OCI-LY7 (cell line): ENCODE measurements around the gene EXOC4. TPM values are rescaled to one million over a fixed set of nuclear protein-coding genes. Genes with fewer than 3 reads are reported as not detected.

Experiments used
- BruUV-seq: library from RNA; stranded (reverse); fragments of 400-500 nt; replicated peaks from 2 replicates; lab custom pipeline; 2021; lab: Mats Ljungman, UMichigan
- CTCF ChIA-PET: fragments of 300-600 bp; sonication (Branson Sonifier 250); formaldehyde crosslinking; loops from one replicate; lab custom pipeline; 2022; ENCODE audit warnings: antibody characterized with exemption; ENCODE audit not compliant: unreplicated experiment; lab: Charles Lee
- POLR2A ChIA-PET: fragments of 300-600 bp; sonication (Branson Sonifier 250); formaldehyde crosslinking; loops from one replicate; lab custom pipeline; 2022; ENCODE audit warnings: antibody characterized with exemption; lab: Charles Lee
- DNase-seq: peaks from one replicate; pipeline ENCODE4 v3.0.0-alpha.2; 2015; ENCODE audit warnings: low spot score
- H2AFZ ChIP-seq: fragments of 200-600 bp; sonication (generic), shearing (Covaris generic); 2 replicates; pipeline ENCODE4 v1.6.1; 2014; ENCODE audit warnings: mild to moderate bottlenecking, antibody characterized with exemption, low read length, moderate library complexity
- H3K27ac ChIP-seq: fragments of 200-600 bp; sonication (generic); 2 replicates; pipeline ENCODE4 v1.5.1; 2014; ENCODE audit warnings: mixed run types, low read depth, mild to moderate bottlenecking, moderate library complexity, low read length, inconsistent platforms; ENCODE audit not compliant: poor library complexity, severe bottlenecking
- H3K36me3 ChIP-seq: fragments of 200-600 bp; sonication (generic); 2 replicates; pipeline ENCODE4 v1.6.1; 2014; ENCODE audit warnings: mild to moderate bottlenecking, antibody characterized with exemption, low read length, moderate library complexity, mixed read lengths; ENCODE audit not compliant: insufficient read depth
- H3K4me1 ChIP-seq: fragments of 200-600 bp; sonication (generic); 2 replicates; pipeline ENCODE4 v1.5.1; 2014; ENCODE audit warnings: mild to moderate bottlenecking, low read length; ENCODE audit not compliant: insufficient read depth, poor library complexity, severe bottlenecking
- H3K4me2 ChIP-seq: fragments of 200-600 bp; sonication (generic); 2 replicates; pipeline ENCODE4 v1.6.1; 2014; ENCODE audit warnings: mild to moderate bottlenecking, low read length
- H3K4me3 ChIP-seq: fragments of 200-600 bp; sonication (generic); 2 replicates; pipeline ENCODE4 v1.5.1; 2014; ENCODE audit warnings: mild to moderate bottlenecking, low read depth, low read length; ENCODE audit not compliant: poor library complexity, severe bottlenecking
- H3K79me2 ChIP-seq: fragments of 200-600 bp; sonication (generic); 2 replicates; pipeline ENCODE4 v1.6.1; 2016; ENCODE audit warnings: low read depth, mild to moderate bottlenecking, low read length, moderate library complexity, mixed read lengths; ENCODE audit not compliant: insufficient read depth
- H3K9me2 ChIP-seq: fragments of 200-600 bp; sonication (generic); 2 replicates; pipeline ENCODE4 v1.6.1; 2016; ENCODE audit warnings: mild to moderate bottlenecking, low read length, mixed read lengths; ENCODE audit not compliant: insufficient read depth
- H3K9me3 ChIP-seq: fragments of 200-600 bp; sonication (generic); 2 replicates; pipeline ENCODE4 v1.6.1; 2014; ENCODE audit warnings: mild to moderate bottlenecking, mixed run types, low read length, mixed read lengths
- H4K20me1 ChIP-seq: fragments of 200-600 bp; sonication (generic); 2 replicates; pipeline ENCODE4 v1.6.1; 2014; ENCODE audit warnings: mild to moderate bottlenecking, antibody characterized with exemption, low read length, moderate library complexity, mixed read lengths; ENCODE audit not compliant: insufficient read depth
- EZH2phosphoT487 ChIP-seq: fragments of 200-600 bp; sonication (generic); IDR thresholded peaks from 2 replicates; pipeline ENCODE4 v1.6.1; 2018; ENCODE audit warnings: low read depth, borderline replicate concordance, mild to moderate bottlenecking, mixed run types, antibody characterized with exemption, low read length, moderate library complexity, mixed read lengths
- intact Hi-C: fragments of 100-400 bp; cut with micrococcal nuclease; formaldehyde crosslinking; loops from one replicate; pipeline ENCODE4 v1.10.0; 2022; ENCODE audit not compliant: unreplicated experiment
- total RNA-seq, 2 experiments: library from RNA; depleted of rRNA in 1 of 2; stranded (reverse); fragments of >200 nt in 1 of 2; shearing (Covaris generic) in 1 of 2; gene quantifications; 2 replicates each; pipeline ENCODE4 v1.2.3, GENCODE V29; 2014 to 2022
- TF ChIP-seq, protein P1 (sequence below): fragments of 200-600 bp; sonication (generic); conservative IDR thresholded peaks from 2 replicates; pipeline ENCODE4 v1.5.1; 2014; ENCODE audit warnings: mild to moderate bottlenecking, antibody characterized with exemption, low read length, moderate library complexity, mixed read lengths

Gene EXOC4
- total RNA-seq, 2 experiments from 2014 or later = 75.1 to 93.2 TPM

DNA sequence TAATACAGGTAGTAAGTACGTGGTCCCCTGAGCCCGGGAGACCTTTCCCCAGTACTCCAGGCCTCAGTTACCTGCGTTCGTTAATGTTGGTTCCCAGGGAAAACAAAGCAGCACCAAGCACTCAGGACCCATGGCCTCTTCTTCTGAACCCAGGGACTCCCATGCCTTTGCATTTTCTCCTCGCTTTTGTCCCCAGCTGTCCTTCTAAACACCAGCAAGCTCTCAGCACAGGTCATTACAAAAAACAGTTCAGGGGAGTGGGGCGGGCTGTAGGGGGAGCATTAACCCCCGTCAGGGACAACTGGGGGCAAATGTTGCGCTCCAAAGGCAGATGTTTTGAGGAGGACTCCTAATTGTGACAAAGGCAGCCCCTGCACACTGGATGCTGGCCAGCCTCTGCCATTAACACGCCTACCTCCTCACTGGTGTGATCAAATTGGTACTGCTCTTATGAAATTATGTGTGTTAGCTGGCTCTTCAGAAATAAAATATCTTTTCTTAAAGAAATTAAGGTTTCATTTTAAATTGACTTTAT is 793.8 kb downstream of the EXOC4 start:
- POLR2A ChIA-PET = interaction anchor here (0.6 to 2.5 kb wide), 8 partner anchors 11 to 590 kb away, joined by 3 to 16 read pairs (median 4); partner anchors contain the start of gene SLC35B4

DNA sequence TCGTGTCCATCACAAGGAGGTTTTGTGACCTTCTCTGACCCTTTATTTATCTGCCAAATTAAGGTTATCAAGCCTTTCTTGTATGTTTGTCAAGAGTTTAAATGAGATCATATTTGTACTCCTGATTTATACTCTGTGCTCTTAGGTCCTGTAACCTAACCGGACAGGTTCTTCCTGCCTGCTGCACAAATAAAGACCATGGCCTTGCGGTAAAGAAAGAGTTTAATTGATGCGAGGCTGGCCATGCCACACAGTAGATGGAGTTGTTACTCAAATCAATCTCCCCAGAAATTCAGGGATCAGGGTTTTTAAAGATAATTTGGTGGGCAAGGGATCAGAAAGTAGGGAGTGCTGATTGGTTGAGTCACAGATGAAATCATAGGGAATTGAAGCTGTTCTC is 794.8 kb downstream of the EXOC4 start:
- Histone ChIP-seq H3K36me3 (peaks cover 14% of the 10 kb centered on the region), H3K4me3 (no peak overlapping the region), H3K4me1 (peaks cover 95% of the 10 kb centered on the region), H3K4me2 (no peak overlapping the region), H3K9me3 (peaks cover 15% of the 10 kb centered on the region; the same call in 1 of the 2 replicates), H3K27ac (peak overlapping the region; percentile 89), H2AFZ (no peak overlapping the region), H4K20me1 (no peaks in the 10 kb centered on the region), H3K9me2 (no peaks in the 10 kb centered on the region), H3K79me2 (no peaks in the 10 kb centered on the region)
- TF ChIP-seq EZH2phosphoT487 = no peak
- TF ChIP-seq, protein P1, sequence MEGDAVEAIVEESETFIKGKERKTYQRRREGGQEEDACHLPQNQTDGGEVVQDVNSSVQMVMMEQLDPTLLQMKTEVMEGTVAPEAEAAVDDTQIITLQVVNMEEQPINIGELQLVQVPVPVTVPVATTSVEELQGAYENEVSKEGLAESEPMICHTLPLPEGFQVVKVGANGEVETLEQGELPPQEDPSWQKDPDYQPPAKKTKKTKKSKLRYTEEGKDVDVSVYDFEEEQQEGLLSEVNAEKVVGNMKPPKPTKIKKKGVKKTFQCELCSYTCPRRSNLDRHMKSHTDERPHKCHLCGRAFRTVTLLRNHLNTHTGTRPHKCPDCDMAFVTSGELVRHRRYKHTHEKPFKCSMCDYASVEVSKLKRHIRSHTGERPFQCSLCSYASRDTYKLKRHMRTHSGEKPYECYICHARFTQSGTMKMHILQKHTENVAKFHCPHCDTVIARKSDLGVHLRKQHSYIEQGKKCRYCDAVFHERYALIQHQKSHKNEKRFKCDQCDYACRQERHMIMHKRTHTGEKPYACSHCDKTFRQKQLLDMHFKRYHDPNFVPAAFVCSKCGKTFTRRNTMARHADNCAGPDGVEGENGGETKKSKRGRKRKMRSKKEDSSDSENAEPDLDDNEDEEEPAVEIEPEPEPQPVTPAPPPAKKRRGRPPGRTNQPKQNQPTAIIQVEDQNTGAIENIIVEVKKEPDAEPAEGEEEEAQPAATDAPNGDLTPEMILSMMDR = no peak
- intact Hi-C loops = loop anchor here (5.0 to 10.0 kb wide), 2 partner anchors 270 to 407 kb away; partner anchors contain the start of genes AKR1B1 and SLC35B4
- ChIA-PET POLR2A (interaction anchor here (0.7 to 1.7 kb wide), 5 partner anchors 14 to 989 kb away, joined by 3 to 5 read pairs (median 4); no protein-coding TSS in a partner anchor), CTCF (interaction anchor here (0.6 kb wide), 1 partner anchor 32 kb away, joined by 6 read pairs; no protein-coding TSS in a partner anchor)
- no TSS peak for BruUV-seq
- no peak for DNase-seq

More for the DNA sequence above, 793.8 kb downstream of the EXOC4 start:
- CTCF ChIA-PET = no interaction called here
- Histone ChIP-seq H3K36me3 (peaks cover 14% of the 10 kb centered on the region), H3K9me2 (no peaks in the 10 kb centered on the region), H4K20me1 (no peaks in the 10 kb centered on the region), H3K9me3 (peaks cover 15% of the 10 kb centered on the region; the same call in 1 of the 2 replicates), H2AFZ (peak overlapping the region; percentile 63; the same call in 1 of the 2 replicates), H3K4me2 (peak overlapping the region; percentile 70; the same call in 1 of the 2 replicates), H3K4me3 (no peak overlapping the region), H3K79me2 (no peaks in the 10 kb centered on the region), H3K4me1 (peaks cover 85% of the 10 kb centered on the region), H3K27ac (peak overlapping the region; percentile 89)
- DNase-seq = no peak
- TF ChIP-seq, protein P1 = 0 out of 2 replicates have a peak, but pooled peaks have one; percentile 17
- TF ChIP-seq EZH2phosphoT487 = no peak
- BruUV-seq = no TSS peak
- intact Hi-C loops = loop anchor here (1.0 to 10.0 kb wide), 3 partner anchors 200 to 408 kb away; partner anchors contain the start of genes AKR1B1 and SLC35B4
